ENCODE measurements around the gene GAREM1.

GAREM1 gene

GRCh38 chr18:32455361-32455760 lies 15.3 kb downstream of the GAREM1 start:
- no peak for DNase-seq

GRCh38 chr18:32454593-32454992 lies 16.1 kb downstream of the GAREM1 start:
- no peak for DNase-seq

GRCh38 chr18:32450874-32451273 lies 19.8 kb downstream of the GAREM1 start:
- DNase-seq, result no peak

DNA sequence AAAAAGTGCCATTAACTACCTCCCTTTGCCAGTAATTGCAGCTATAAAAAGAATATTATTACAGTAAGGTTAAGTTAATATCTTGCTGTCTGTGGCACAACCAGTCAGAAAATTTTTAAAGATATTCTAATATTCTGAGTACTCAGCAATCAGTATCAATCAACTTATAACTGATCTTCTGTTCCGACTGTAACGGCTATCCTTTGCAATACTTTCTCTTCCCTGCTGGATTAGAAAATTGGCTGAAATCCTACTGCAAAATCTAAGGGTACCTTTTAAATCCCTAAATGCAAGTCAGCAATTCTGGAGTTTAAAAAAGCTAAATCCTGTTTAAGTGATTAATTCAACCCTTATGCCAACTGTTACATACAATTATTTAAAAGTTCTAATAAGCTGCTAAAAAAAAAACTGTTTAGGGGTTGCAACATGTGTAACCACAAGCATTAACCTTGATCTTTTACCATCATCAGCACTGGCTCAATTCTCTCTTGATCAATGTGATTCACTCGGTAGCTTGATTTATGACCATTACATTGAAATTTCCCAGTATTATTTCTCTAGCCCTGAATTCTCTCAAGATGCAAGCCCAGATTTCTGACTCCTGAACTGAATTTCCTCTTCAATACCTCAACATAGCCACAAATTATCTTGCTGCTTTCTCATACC lies 20.5 kb downstream of the GAREM1 start:
- no peak for DNase-seq

DNA sequence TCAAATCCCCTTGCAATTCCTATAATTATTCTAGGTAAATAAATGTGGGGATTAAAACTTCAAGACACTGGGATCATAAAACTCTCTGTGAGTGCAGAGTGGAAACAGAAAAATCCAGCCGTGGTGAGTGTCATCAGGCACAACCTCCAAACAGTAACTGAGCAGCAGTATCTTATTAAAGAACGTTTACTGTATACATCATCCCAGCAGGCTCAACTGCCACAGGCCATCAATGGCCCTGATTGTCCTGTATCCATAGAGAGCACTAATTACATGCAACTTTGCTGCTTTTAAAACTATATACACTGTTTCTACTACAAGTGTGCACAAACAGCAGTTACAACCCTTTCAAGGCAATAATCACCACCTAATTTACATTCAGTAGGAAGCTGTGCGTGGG lies 23.9 kb downstream of the GAREM1 start:
- DNase-seq, result no peak

DNA sequence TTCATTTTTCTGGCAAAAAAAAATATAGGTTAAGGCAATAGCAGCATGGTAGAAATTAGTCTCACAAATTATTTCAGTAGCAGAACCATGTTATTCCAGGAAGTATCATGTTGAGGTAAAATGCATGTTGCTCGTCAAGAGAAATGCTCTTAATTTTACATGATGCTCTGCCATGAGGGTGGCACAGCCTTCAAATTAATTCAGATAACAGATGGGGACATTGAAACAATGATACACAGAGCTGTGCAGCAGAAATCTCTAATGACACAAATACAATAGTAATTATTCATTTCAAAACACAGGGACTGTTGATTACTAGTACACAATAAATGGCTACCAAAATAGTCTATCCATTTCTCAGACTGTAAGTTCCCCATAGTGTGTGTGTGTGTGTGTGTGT lies 24.8 kb downstream of the GAREM1 start:
- DNase-seq, result no peak

DNA sequence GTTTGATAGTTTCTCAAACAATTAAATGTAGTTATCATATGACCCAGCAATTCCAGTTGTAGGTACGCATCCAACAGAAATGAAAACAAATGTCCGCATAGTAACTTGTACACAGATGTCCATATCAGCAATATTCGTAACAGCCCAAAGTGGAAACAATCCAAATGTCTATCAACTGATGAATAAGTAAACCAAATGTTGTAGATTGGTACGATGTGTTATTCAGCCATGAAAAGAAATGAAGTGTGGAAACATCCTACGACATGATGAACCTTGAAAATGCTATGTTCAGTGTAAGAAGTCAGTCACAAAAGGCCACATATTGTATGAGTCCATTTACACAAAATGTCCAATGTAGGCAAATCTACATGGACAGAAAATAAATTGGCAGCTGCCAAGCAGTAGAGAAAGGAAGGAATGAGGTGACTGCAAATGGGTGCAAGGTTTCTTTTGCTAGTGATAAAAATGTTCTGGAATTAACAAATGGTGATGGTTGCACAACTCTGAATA lies 26.9 kb downstream of the GAREM1 start:
- no peak for DNase-seq

DNA sequence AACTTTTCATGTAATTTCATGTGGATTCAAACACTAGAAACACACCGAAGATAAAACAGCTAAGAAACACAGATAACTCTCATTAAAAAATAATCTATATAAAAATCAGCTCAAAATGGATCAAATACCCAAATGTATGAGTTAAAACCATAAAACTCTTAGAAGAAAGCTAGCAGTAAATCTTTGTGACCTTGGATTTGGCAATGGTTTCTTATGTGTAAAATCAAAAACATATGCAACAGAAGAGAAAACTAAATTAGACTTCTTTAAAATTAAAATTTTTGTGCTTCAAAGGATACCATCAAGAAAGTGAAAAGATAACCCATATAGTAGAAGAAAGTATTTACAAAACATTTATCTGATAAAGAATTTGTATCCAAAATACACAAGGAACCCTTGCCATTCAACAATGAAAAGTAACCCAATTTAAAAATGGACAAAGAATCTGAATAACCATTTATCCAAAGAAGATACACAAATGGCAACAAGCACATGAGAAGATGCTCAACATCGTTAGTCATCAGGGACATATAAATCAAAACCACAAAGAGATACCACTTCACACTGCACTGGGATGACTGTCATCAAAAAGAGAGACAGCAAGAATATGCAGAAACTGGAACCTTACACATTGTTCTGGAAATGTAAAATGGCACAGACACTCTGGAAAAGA lies 27.5 kb downstream of the GAREM1 start:
- DNase-seq, result no peak

- DNase-seq, result no peak
Measured at GRCh38 chr18:32442575-32442974, 28.1 kb downstream of the GAREM1 start.

DNA sequence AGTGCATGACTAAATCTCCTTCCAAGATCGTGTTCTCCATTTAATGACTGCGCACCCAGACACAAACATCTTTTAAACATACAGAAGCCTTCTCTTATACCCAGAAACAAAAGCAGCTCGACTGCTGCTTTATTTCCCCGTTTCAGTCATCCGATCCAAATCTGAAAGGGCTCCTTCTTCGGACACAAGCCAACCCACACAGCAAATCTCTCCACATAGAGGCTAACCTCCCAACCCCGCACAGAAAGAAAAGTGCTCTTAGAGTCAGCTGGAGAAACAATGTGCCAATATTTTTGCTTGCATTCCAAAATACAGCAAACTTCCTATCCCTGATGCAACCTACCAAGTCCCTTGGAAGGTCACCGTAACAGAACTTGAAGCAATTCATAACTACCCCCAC lies 29.1 kb downstream of the GAREM1 start:
- no peak for DNase-seq

DNA sequence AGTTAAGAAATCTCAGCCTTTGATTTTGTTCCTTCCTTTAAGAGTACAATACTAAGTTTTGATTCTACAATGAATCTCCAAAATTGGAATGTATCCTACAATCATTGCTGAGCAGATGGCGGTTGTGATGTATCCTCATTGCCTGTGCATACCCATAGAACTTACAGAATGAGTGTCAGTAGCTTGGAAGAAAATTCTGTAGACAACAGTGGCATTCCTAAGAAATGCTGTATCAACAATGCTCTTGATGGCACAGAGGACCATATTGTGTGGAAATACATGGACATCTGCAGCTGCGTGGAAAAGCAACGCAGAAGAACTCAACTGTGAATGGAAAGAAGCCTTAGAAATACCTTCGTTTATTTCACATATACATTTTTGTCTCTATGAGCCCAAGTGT lies 30.2 kb downstream of the GAREM1 start:
- DNase-seq, result no peak

DNA sequence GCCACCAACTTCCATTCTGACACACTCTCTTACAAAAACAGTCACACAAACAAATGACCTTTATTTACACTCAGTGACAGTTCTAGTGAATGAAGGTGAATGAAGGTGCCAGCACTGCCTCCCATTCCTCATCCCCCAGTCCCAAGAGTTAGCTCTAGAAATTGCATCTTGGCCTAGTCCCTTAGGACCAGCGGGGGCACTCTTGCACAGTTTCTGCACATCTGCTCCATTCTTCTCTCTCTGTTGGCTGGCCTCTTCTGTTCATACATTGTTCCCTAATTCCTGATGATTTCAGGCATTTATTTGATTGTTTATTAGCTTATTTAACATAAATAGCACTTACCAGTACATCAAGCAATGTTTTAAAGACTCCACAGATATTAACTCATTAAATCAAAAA lies 30.9 kb downstream of the GAREM1 start:
- DNase-seq, result no peak

DNA sequence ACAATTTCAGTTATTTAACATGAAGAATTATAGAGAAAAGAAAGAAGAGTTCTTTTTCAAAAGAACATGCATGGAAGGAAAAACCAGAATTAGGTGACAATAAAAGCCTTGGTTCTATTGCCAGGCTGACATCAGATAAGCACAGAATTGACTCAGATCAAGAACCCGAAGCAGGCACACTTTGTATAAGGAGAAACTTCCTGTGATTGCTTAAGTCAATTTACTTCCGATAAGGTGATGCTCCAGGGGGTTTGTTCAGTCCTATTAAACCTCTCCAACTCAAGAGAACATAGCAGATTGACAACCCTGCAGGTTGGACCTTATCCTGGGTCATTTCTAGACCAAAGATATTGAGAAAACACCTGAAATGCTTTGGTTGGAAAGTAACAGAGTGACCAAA lies 31.4 kb downstream of the GAREM1 start:
- DNase-seq, result no peak

GRCh38 chr18:32438173-32438572 lies 32.5 kb downstream of the GAREM1 start:
- no peak for DNase-seq

DNA sequence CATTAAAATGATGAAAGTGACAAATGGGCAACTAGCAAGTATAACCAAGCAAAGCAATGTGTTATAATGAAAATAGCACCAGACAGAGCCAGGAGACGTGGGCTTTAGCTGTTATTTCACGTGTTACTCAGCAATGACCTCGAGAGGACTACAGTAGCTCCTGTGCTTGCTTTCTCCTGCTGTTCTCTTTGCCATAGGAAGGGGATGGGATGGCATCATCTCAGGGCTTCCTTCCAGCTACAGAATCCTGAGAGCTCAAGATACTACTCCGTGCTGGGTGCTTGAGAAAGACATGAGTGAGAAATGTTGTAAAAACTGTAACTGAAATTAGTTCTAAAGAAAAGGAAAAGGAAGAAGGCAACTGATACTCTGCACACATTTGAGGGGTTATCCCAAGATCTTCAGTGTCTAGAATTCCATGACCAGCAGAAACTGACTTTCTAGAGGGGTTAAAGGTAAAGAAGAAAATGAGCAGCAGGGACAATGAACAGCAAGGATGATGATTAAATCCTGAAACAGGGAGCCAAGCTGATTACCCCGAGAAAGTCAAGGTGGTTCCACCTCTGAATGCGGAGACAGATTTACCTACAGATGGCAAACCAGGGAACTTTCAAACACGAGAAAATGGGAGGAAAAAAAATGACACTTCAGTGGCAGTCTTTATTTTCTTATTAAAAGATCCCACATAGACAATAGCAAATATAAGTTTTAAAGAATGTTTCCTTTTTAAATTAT lies 33.4 kb downstream of the GAREM1 start:
- DNase-seq, result no peak

GRCh38 chr18:32435631-32436500 lies 34.8 kb downstream of the GAREM1 start:
- DNase-seq, result no peak

- DNase-seq, result no peak
Measured at GRCh38 chr18:32431753-32432152, 38.9 kb downstream of the GAREM1 start.

DNA sequence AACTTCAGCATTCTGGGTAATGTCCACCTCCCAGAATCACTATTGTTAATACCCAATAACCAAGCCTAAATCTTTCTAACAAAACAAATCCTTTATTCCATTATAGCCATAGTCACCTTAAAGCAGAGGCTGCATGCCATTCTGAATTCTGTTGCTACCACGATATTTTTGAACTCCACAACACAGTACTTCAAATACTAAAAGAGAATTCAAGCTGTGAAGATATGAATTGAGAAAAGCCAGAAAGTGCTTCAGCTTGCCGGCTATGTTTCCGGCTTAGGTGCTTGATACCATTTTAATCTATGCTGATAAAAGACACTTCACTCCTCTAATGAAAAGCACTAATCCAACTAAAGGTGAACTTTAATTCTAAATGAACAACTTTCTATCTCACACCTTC lies 41.3 kb downstream of the GAREM1 start:
- no peak for DNase-seq

GRCh38 chr18:32427084-32427900 lies 43.4 kb downstream of the GAREM1 start:
- no peak for DNase-seq

GRCh38 chr18:32425466-32425865 lies 45.2 kb downstream of the GAREM1 start:
- no peak for DNase-seq

DNA sequence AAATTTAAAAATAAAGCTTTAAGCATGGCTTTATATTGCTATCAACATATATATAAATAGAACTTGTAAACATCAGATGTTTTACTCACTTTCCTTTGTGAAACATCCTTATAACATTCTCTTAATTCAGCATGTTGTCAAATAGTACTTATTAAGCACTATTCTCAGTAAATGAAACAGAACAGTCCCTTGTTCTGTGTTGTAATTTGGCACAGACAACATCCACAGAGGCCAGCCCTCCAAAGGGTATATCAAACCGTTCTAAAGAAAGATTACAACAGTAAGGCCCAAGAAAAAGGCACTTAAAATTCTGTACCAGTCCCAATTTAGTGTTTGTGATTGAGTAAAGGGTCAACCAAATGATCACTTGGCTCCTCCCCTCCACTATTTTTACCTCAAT lies 46.0 kb downstream of the GAREM1 start:
- no peak for DNase-seq
